ENCODE measurements around the gene ETV5.

DNA sequence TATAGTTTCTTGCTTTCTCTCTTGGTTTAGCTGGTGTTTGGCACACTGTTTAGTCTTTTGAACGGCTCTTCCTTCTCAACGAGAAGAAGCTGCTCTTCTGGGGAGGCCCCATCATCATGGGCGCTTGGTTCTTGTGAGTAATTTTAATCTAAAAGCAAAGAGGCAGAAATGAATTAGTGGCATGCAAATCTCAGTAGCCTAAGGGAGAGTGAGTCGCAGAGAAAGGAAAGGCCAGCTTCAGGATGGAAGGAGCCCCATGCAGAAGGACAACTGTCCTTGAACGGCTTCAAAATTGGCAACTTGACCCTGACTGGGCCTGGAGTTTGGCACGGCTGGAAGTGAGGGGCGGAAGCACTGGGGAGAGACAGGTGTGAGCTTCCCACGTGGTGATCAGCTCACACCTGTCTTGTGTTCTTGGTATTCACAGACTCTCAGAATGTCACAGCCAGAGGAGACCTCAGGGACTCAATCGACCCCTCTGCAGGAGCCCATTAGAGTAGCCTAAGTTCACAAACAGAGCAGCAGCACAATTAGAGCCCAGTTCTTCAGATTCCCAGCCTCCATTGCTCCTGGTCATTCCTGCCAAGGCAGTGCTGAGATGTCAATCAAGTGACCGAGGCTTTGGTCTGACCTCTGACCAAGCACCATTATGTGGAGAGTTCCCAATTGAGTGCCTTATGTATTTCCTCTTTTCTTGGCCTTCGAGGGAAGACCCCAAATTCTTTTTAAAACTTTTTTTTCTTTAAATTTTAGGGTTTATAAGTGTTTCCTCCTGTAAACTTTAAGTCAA is 41.3 kb upstream of the ETV5 start:
- TF ChIP-seq, protein P1, sequence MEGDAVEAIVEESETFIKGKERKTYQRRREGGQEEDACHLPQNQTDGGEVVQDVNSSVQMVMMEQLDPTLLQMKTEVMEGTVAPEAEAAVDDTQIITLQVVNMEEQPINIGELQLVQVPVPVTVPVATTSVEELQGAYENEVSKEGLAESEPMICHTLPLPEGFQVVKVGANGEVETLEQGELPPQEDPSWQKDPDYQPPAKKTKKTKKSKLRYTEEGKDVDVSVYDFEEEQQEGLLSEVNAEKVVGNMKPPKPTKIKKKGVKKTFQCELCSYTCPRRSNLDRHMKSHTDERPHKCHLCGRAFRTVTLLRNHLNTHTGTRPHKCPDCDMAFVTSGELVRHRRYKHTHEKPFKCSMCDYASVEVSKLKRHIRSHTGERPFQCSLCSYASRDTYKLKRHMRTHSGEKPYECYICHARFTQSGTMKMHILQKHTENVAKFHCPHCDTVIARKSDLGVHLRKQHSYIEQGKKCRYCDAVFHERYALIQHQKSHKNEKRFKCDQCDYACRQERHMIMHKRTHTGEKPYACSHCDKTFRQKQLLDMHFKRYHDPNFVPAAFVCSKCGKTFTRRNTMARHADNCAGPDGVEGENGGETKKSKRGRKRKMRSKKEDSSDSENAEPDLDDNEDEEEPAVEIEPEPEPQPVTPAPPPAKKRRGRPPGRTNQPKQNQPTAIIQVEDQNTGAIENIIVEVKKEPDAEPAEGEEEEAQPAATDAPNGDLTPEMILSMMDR (IDR thresholded peaks at IDR 0.05 in 4 of 5, conservative IDR thresholded peaks at IDR 0.05 in 1 of 5), result no peak
- TF ChIP-seq POLR2A (IDR thresholded peaks at IDR 0.05), result no peak
